OCI-LY7 (cell line): ENCODE results near the gene PPP1R26.

Experiments
- EZH2phosphoT487 ChIP-seq: fragments of 200-600 bp; sonication (generic); IDR thresholded peaks from 2 replicates; pipeline ENCODE4 v1.6.1; 2018; ENCODE audit warnings: low read depth, borderline replicate concordance, mild to moderate bottlenecking, mixed run types, antibody characterized with exemption, low read length, moderate library complexity, mixed read lengths
- TF ChIP-seq, protein P1 (sequence below): fragments of 200-600 bp; sonication (generic); conservative IDR thresholded peaks from 2 replicates; pipeline ENCODE4 v1.5.1; 2014; ENCODE audit warnings: mild to moderate bottlenecking, antibody characterized with exemption, low read length, moderate library complexity, mixed read lengths

DNA sequence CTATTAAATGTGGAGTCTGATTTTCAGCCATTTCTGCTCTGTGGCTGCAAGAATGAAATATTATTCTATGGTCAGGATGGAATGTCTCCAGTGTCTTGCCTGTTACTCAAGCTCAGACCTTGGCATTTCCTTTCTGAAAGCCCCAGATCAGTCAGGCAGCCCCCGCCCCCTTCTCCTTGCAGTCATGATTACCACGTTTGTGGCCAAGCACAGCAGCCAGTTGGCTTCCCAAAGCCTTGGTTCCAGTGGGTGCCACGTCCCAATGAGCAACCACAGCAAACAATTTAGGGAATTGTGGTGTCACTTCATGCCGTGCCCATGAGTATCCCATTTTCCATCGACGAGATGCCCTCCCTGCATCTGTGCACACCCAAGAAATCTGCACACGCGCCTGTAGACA, 56.6 kb downstream of the PPP1R26 start:
- TF ChIP-seq, protein P1, sequence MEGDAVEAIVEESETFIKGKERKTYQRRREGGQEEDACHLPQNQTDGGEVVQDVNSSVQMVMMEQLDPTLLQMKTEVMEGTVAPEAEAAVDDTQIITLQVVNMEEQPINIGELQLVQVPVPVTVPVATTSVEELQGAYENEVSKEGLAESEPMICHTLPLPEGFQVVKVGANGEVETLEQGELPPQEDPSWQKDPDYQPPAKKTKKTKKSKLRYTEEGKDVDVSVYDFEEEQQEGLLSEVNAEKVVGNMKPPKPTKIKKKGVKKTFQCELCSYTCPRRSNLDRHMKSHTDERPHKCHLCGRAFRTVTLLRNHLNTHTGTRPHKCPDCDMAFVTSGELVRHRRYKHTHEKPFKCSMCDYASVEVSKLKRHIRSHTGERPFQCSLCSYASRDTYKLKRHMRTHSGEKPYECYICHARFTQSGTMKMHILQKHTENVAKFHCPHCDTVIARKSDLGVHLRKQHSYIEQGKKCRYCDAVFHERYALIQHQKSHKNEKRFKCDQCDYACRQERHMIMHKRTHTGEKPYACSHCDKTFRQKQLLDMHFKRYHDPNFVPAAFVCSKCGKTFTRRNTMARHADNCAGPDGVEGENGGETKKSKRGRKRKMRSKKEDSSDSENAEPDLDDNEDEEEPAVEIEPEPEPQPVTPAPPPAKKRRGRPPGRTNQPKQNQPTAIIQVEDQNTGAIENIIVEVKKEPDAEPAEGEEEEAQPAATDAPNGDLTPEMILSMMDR = no peak
- no peak for TF ChIP-seq EZH2phosphoT487
